PC-3 (cell line): ENCODE data around the gene NTRK2.

Experiments
- CTCF ChIP-seq: fragments of 300-600 bp; sonication (generic); conservative IDR thresholded peaks from 2 replicates; pipeline ENCODE4 v1.5.1; 2017; ENCODE audit warnings: antibody characterized with exemption, low read depth, mild to moderate bottlenecking, low read length
- EZH2 ChIP-seq: fragments of 300-600 bp; sonication (generic); IDR thresholded peaks from one replicate; pipeline ENCODE4 v1.6.1; 2017; ENCODE audit warnings: antibody characterized with exemption, mild to moderate bottlenecking, low read length; ENCODE audit not compliant: unreplicated experiment

- TF ChIP-seq CTCF (no peak), EZH2 (no peak)
These were observed 386.1 kb downstream of the NTRK2 start for GRCh38 chr9:85055506-85056202.
